Measurements from ENCODE around the gene NLN. TPM values are rescaled to one million over a fixed set of nuclear protein-coding genes. Genes with fewer than 3 reads are reported as not detected.
"Not testable (repeated sequence)": the region's sequence is repeated elsewhere in the genome, so short reads cannot be mapped to it uniquely, and the experiment has no call there.

NLN gene
- total RNA-seq, 1 donor = 30.2 TPM

DNA sequence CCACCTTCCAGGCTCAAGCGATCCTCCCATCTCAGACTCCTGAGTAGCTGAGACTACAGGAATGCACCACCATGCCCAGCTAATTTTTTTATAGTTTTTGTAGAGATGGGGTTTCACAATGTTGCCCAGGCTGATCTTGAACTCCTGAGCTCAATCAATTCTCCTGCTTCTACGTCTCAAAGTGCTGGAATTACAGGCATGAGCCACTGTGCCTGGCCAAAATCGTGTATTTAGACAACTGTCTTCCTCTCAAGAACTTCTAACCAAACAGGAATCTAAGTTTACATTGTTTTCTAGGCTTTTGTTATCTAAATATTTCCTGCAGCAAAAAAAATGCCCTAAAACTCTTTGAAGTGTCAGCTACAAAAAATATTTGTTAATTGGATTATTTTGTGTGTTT, 78.8 kb downstream of the NLN start:
- no peak overlapping the region for H3K4me3 ChIP-seq (ENCODE audit: low read depth, low read length)
- peak; percentile 21 for DNase-seq (ENCODE audit: low read depth)
- TF ChIP-seq, protein P1, sequence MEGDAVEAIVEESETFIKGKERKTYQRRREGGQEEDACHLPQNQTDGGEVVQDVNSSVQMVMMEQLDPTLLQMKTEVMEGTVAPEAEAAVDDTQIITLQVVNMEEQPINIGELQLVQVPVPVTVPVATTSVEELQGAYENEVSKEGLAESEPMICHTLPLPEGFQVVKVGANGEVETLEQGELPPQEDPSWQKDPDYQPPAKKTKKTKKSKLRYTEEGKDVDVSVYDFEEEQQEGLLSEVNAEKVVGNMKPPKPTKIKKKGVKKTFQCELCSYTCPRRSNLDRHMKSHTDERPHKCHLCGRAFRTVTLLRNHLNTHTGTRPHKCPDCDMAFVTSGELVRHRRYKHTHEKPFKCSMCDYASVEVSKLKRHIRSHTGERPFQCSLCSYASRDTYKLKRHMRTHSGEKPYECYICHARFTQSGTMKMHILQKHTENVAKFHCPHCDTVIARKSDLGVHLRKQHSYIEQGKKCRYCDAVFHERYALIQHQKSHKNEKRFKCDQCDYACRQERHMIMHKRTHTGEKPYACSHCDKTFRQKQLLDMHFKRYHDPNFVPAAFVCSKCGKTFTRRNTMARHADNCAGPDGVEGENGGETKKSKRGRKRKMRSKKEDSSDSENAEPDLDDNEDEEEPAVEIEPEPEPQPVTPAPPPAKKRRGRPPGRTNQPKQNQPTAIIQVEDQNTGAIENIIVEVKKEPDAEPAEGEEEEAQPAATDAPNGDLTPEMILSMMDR (IDR thresholded peaks at IDR 0.05; ENCODE audit: insufficient read depth, low read length) = no peak

DNA sequence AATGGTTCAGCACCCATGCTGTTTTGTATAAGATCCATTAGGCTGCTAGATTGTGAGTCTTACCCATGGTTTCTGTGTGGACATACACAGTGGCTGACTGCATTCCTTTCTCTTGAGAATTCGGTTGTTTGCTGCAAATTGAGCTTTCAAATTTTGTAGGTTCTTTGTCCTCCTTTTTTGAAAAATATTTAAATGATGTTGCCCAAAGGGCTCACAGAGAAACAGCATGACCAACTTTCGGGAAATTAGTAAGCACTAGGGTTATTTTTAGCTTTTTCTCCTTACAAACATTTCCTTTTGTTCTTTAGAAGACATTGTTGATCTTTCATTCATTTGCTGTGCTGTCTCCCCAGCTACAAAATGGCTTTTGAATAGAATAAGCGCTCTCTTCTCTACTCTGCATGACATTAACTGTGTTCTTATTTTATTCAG, 79.4 kb downstream of the NLN start:
- DNase-seq (ENCODE audit: low read depth) = peak; percentile 76
- H3K4me3 ChIP-seq (ENCODE audit: low read depth, low read length) = no peak overlapping the region
- TF ChIP-seq, protein P1 (IDR thresholded peaks at IDR 0.05; ENCODE audit: insufficient read depth, low read length) = no peak

DNA sequence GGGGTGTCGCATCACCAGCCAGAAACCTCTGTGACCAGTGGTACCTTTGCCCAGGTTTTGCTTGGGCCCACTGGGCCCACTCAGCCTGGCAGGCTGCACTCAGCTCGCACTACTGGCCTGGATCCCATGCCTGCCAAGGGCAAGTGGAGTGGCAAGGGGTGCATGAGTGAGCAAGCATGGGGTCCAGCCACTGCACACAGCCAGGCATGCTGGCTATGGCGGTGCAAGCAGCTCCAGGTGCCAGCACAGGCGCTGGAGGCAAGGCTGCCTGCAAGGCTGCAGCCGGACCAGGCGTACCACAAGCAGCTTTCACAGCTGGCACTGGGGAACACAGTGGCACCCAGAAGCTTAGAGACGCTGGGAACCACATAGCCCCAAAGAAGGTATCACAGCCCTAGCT, 80.1 kb downstream of the NLN start:
- TF ChIP-seq, protein P1 (IDR thresholded peaks at IDR 0.05; ENCODE audit: insufficient read depth, low read length) = no peak

DNA sequence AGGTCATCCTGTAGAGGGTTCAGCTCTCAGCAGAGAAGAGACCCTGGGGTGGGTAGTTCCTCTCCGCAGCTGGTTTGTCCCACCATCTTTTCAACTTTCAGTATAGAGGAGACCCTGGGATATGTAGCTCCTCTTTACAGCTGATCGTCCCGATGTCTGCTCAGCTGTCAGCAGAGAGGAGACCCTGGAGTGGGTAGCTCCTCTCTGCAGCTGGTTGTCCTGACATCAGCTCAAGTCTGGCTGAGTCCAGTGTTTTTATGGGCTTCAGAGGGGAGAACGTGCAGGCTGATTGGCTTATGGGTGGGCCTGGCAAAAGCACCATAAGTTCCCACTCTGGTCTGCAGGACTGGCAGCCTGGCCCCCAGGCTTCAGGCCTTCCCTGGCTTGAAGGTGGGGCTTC, 80.8 kb downstream of the NLN start:
- TF ChIP-seq, protein P1 (IDR thresholded peaks at IDR 0.05; ENCODE audit: insufficient read depth, low read length) = no peak
- no peak overlapping the region for H3K4me3 ChIP-seq (ENCODE audit: low read depth, low read length)
- DNase-seq (ENCODE audit: low read depth) = no peak

More for the DNA sequence above, 80.1 kb downstream of the NLN start:
- no peak overlapping the region for H3K4me3 ChIP-seq (ENCODE audit: low read depth, low read length)
- no peak for DNase-seq (ENCODE audit: low read depth)

DNA sequence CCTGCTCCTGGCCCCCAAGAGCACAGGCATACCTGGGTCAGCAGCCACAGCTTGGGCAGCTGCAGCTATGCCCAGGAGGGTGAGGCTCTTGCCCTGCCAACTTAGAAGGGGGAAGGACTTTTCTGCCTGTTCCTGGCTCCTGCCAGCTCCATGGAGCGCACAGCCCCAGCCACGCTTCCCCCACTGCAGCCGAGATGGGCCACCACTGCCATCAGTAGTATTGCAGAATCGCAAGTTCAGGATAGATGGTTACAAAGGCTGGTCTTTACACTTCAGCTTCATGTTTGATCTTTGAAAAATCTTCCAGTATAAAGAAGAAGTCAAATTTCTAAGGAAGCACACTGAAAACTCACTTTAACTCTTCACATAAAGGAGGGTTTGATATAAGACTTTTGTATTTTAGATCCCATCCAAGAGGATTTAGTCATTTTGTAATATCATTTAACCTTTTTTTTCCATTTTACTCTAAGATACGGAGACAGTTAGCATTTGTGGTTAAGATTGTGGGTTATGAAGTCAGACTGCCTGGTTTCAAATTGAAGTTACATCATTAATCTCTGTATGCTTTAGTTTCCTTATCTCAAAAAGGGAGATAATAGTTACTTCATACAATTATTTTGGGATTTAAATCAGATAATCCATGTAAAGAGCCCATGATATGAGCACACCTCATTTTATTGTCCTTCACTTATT, 81.8 kb downstream of the NLN start:
- TF ChIP-seq, protein P1 (IDR thresholded peaks at IDR 0.05; ENCODE audit: insufficient read depth, low read length) = no peak
- H3K4me3 ChIP-seq (ENCODE audit: low read depth, low read length) = no peak overlapping the region
- DNase-seq (ENCODE audit: low read depth) = peak; percentile 77

DNA sequence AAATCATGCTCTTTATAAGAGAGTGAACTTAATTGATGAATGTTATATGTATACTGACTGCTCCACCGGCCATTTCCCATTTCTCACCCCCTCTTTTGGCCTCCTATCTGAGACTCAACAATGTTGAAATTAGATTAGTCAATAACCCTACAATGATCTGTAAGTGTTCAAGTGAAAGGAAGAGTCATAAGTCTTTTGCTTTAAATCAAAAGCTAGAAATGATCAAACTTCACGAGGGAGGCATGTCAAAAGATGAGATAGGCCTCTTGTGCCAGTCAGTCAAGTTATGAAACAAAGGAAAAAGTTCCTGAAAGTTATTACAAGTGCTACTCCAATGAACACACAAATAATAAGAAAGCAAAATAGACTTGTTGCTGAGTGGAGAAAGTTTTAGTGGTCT, 83.1 kb downstream of the NLN start:
- H3K4me3 ChIP-seq (ENCODE audit: low read depth, low read length) = no peak overlapping the region
- TF ChIP-seq, protein P1 (IDR thresholded peaks at IDR 0.05; ENCODE audit: insufficient read depth, low read length) = no peak
- DNase-seq (ENCODE audit: low read depth) = no peak

DNA sequence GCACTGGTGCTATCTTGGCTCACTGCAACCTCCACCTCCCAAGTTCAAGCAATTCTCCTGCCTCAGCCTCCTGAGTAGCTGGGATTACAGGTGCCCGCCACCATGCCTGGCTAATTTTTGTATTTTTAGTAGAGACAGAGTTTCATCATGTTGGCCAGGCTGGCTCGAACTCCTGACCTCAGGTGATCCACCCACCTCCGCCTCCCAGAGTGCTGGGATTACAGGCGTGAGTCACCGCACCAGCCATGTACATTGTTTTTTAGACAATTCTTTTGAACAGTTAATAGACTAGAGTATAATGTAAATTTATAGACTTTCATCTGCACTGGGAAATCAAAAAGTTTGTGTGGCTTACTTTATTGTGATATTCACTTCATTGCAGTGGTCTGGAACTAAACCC, 85.5 kb downstream of the NLN start:
- H3K4me3 ChIP-seq (ENCODE audit: low read depth, low read length); DNase-seq (ENCODE audit: low read depth): not testable (repeated sequence)

Data from fibroblast of the aortic adventitia (primary cell).